CD14-positive monocyte (primary cell): ENCODE data around the gene SDK1. TPM values are rescaled to one million over a fixed set of nuclear protein-coding genes. Genes with fewer than 3 reads are reported as not detected.

Experiments used
- DNase-seq, 3 donors: peaks; one replicate each; pipeline ENCODE4 v3.0.0-alpha.2; 2011 to 2022
- H2AFZ ChIP-seq: 2 replicates; pipeline ENCODE4 v1.6.0; 2012; ENCODE audit warnings: mild to moderate bottlenecking, low read depth, low read length, inconsistent platforms; ENCODE audit not compliant: insufficient read depth, poor library complexity, severe bottlenecking
- H3K27ac ChIP-seq, 2 donors: 1 replicate in 1 of 2; 2 replicates in 1 of 2; pipeline ENCODE4 v1.5.1; 2012 to 2013; ENCODE audit warnings: low read length in 2 of 2, control low read depth in 1 of 2, inconsistent platforms in 1 of 2, low read depth in 1 of 2, mild to moderate bottlenecking in 1 of 2
- H3K27me3 ChIP-seq, 2 donors: one replicate each; pipeline versions ENCODE4 v1.6.0 to v1.6.1; 2011 to 2013; ENCODE audit warnings: low read length in 2 of 2; ENCODE audit not compliant: control insufficient read depth in 2 of 2, insufficient read depth in 2 of 2
- H3K36me3 ChIP-seq, 2 donors: replicated peaks in 1 of 2; 1 replicate in 1 of 2; 2 replicates in 1 of 2; pipeline versions ENCODE4 v1.5.1 to v1.6.1; 2012 to 2013; ENCODE audit warnings: low read length in 2 of 2, control low read depth in 1 of 2, inconsistent platforms in 1 of 2, mild to moderate bottlenecking in 1 of 2; ENCODE audit not compliant: insufficient read depth in 2 of 2, control insufficient read depth in 1 of 2
- H3K4me1 ChIP-seq, 2 donors: 1 replicate in 1 of 2; 2 replicates in 1 of 2; pipeline versions ENCODE4 v1.5.1 to v1.6.1; 2012 to 2013; ENCODE audit warnings: low read length in 2 of 2, control low read depth in 1 of 2, inconsistent platforms in 1 of 2, mild to moderate bottlenecking in 1 of 2, moderate library complexity in 1 of 2; ENCODE audit not compliant: insufficient read depth in 2 of 2, control insufficient read depth in 1 of 2
- H3K4me2 ChIP-seq: replicated peaks from 2 replicates; pipeline ENCODE3; 2012; ENCODE audit warnings: low read length, moderate library complexity, mild to moderate bottlenecking; ENCODE audit not compliant: poor library complexity, severe bottlenecking; ENCODE audit errors: extremely low read depth
- H3K4me3 ChIP-seq, 3 experiments: fragments of 200-600 bp in 1 of 3; sonication (generic) in 1 of 3; replicated peaks in 1 of 3; 1 replicate in 2 of 3; 2 replicates in 1 of 3; pipeline ENCODE4 v1.5.1; 2011 to 2013; ENCODE audit warnings: low read length in 3 of 3, mild to moderate bottlenecking in 3 of 3, control low read depth in 2 of 3, low read depth in 2 of 3, inconsistent platforms in 1 of 3, moderate library complexity in 1 of 3
- H3K79me2 ChIP-seq: 2 replicates; pipeline ENCODE4 v1.6.0; 2012; ENCODE audit warnings: mild to moderate bottlenecking, control low read depth, inconsistent platforms, low read length, moderate library complexity; ENCODE audit not compliant: insufficient read depth
- H3K9ac ChIP-seq: 2 replicates; pipeline ENCODE4 v1.6.0; 2017; ENCODE audit warnings: low read length, mild to moderate bottlenecking; ENCODE audit not compliant: insufficient read depth, poor library complexity, severe bottlenecking
- H3K9me3 ChIP-seq, 2 donors: replicated peaks in 1 of 2; 1 replicate in 1 of 2; 2 replicates in 1 of 2; pipeline versions ENCODE4 v1.5.1 to v1.6.1; 2012 to 2013; ENCODE audit warnings: low read length in 2 of 2, control low read depth in 1 of 2; ENCODE audit not compliant: control insufficient read depth in 1 of 2, insufficient read depth in 1 of 2
- H4K20me1 ChIP-seq: 2 replicates; pipeline ENCODE4 v1.6.0; 2012; ENCODE audit warnings: mild to moderate bottlenecking, low read length, control low read depth, moderate library complexity; ENCODE audit not compliant: insufficient read depth
- H3K27ac Mint-ChIP-seq, 7 donors: one replicate each; pipeline ENCODE4 v1.8.0; 2020; ENCODE audit warnings: mild to moderate bottlenecking in 7 of 7, mixed read lengths in 7 of 7, moderate library complexity in 6 of 7, inconsistent platforms in 2 of 7
- H3K27me3 Mint-ChIP-seq, 3 donors: one replicate each; pipeline ENCODE4 v1.8.0; 2021 to 2022; ENCODE audit warnings: low read depth in 3 of 3, mild to moderate bottlenecking in 3 of 3, mixed read lengths in 3 of 3, moderate library complexity in 3 of 3, inconsistent platforms in 1 of 3
- H3K36me3 Mint-ChIP-seq, 2 donors: one replicate each; pipeline ENCODE4 v1.8.0; 2020; ENCODE audit warnings: mixed read lengths in 2 of 2, inconsistent platforms in 1 of 2, mild to moderate bottlenecking in 1 of 2
- H3K4me1 Mint-ChIP-seq: one replicate; pipeline ENCODE4 v1.8.0; 2020; ENCODE audit warnings: mild to moderate bottlenecking, mixed read lengths
- H3K4me3 Mint-ChIP-seq, 2 donors: one replicate each; pipeline ENCODE4 v1.8.0; 2020; ENCODE audit warnings: mild to moderate bottlenecking in 2 of 2, mixed read lengths in 2 of 2, moderate library complexity in 1 of 2
- H3K9me3 Mint-ChIP-seq, 7 donors: one replicate each; pipeline ENCODE4 v1.8.0; 2020 to 2022; ENCODE audit warnings: mixed read lengths in 7 of 7, mild to moderate bottlenecking in 6 of 7, moderate library complexity in 6 of 7, inconsistent platforms in 2 of 7
- WGBS: methylation state at CpG from one replicate; pipeline ENCODE4 v1.1.5; 2013; ENCODE audit warnings: missing lambda C conversion rate; ENCODE audit not compliant: insufficient coverage; 5-methylcytosine and 5-hydroxymethylcytosine counted together
- intact Hi-C, 2 donors: fragments of 100-400 bp; cut with micrococcal nuclease; formaldehyde crosslinking; loops; one replicate each; pipeline versions ENCODE4 v1.15.0 to v1.15.1; 2023
- polyA plus RNA-seq, 3 donors: library from polyadenylated mRNA; depleted of rRNA in 1 of 3; unstranded in 2 of 3; stranded (reverse) in 1 of 3; fragments of 300-500 nt in 2 of 3; fragments of >200 nt in 1 of 3; fragmentation: Illumina TruSeq in 2 of 3; gene quantifications; 1 replicate in 2 of 3; 2 replicates in 1 of 3; pipeline ENCODE4 v1.2.3, GENCODE V29; 2012 to 2021
- TF ChIP-seq, protein P1 (sequence below): fragments of 200-600 bp; IDR thresholded peaks from one replicate; pipeline ENCODE4 v1.8.0; 2022; ENCODE audit warnings: antibody characterized with exemption, mild to moderate bottlenecking

Gene SDK1
- polyA plus RNA-seq, 3 donors, result 0.01 TPM; not detected in 2

GRCh38 chr7:3429981-3430380 is 128.9 kb downstream of the SDK1 start:
- Mint-ChIP-seq H3K36me3 (no peaks in the 10 kb centered on the region), H3K27ac (no peak overlapping the region), H3K9me3 (peaks cover 0 to 2% (median 0%) of the 10 kb centered on the region in 7 donors), H3K4me3 (no peak overlapping the region), H3K27me3 (no peaks in the 10 kb centered on the region), H3K4me1 (no peaks in the 10 kb centered on the region)
- Histone ChIP-seq H2AFZ (no peak overlapping the region), H3K27ac (no peak overlapping the region), H3K4me3 (no peak overlapping the region), H3K36me3 (no peaks in the 10 kb centered on the region), H3K9me3 (no peaks in the 10 kb centered on the region), H3K4me1 (no peaks in the 10 kb centered on the region), H3K27me3 (no peaks in the 10 kb centered on the region), H4K20me1 (no peaks in the 10 kb centered on the region), H3K79me2 (no peaks in the 10 kb centered on the region), H3K9ac (no peak overlapping the region), H3K4me2 (no peak overlapping the region)
- no peak for DNase-seq
- TF ChIP-seq, protein P1, sequence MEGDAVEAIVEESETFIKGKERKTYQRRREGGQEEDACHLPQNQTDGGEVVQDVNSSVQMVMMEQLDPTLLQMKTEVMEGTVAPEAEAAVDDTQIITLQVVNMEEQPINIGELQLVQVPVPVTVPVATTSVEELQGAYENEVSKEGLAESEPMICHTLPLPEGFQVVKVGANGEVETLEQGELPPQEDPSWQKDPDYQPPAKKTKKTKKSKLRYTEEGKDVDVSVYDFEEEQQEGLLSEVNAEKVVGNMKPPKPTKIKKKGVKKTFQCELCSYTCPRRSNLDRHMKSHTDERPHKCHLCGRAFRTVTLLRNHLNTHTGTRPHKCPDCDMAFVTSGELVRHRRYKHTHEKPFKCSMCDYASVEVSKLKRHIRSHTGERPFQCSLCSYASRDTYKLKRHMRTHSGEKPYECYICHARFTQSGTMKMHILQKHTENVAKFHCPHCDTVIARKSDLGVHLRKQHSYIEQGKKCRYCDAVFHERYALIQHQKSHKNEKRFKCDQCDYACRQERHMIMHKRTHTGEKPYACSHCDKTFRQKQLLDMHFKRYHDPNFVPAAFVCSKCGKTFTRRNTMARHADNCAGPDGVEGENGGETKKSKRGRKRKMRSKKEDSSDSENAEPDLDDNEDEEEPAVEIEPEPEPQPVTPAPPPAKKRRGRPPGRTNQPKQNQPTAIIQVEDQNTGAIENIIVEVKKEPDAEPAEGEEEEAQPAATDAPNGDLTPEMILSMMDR, result no peak
- intact Hi-C loops, result no loop called here
- 50% methylated on average over 2 of the region's 4 CpGs for WGBS

DNA sequence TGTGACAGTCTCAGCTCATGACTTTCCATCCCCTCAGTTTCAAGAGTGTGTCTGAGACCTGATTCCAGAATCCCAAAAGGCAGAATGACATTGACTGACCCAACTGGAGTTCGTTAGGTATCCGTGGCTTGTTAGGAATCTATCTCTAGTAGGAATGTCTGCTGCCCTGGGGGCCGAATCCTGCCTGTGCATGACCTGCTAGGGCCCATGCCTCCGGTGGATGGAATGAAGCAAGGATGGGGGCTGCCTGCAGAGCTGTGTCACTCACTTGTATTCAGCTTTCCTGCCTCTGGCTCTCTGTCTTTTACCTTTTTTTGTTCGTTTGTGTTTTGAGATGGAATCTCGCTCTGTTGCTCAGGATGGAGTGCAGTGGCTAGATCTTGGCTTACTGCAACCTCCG is 129.5 kb downstream of the SDK1 start:
- no peaks in the 10 kb centered on the region for H3K36me3 Mint-ChIP-seq
- H3K27me3 ChIP-seq, result no peaks in the 10 kb centered on the region
- H3K27ac ChIP-seq, result no peak overlapping the region
- H3K4me1 Mint-ChIP-seq, result no peaks in the 10 kb centered on the region
- no peaks in the 10 kb centered on the region for H3K4me1 ChIP-seq
- no peak overlapping the region for H3K4me3 Mint-ChIP-seq
- no peak overlapping the region for H3K4me3 ChIP-seq
- H3K79me2 ChIP-seq, result no peaks in the 10 kb centered on the region
- no peak overlapping the region for H3K27ac Mint-ChIP-seq
- H3K36me3 ChIP-seq, result no peaks in the 10 kb centered on the region
- H3K9me3 Mint-ChIP-seq, result peaks cover 0 to 2% (median 0%) of the 10 kb centered on the region in 7 donors
- no peak overlapping the region for H2AFZ ChIP-seq
- intact Hi-C loops, result no loop called here
- no peaks in the 10 kb centered on the region for H4K20me1 ChIP-seq
- no peaks in the 10 kb centered on the region for H3K9me3 ChIP-seq
- H3K4me2 ChIP-seq, result no peak overlapping the region
- WGBS, result 95% methylated on average over 7 of the region's 7 CpGs
- no peak overlapping the region for H3K9ac ChIP-seq
- TF ChIP-seq, protein P1, result no peak
- H3K27me3 Mint-ChIP-seq, result no peaks in the 10 kb centered on the region
- DNase-seq, result no peak
